Stimulated activated CD4-positive, alpha-beta T cell treated with anti-CD3 and anti-CD28 coated beads, TNF-alpha, amount 100 ng/mL, for 4 hours (primary cell): ENCODE results near the gene VPS9D1.
"Not testable (repeated sequence)": the region's sequence is repeated elsewhere in the genome, so short reads cannot be mapped to it uniquely, and the experiment has no call there.

Experiments used
- DNase-seq, 3 experiments: peaks; one replicate each; pipeline ENCODE4 v3.0.0-alpha.2; 2020; ENCODE audit warnings: low read depth in 3 of 3

Gene VPS9D1

GRCh38 chr16:89693931-89694783, 26.5 kb downstream of the VPS9D1 start:
- no peak for DNase-seq

DNA sequence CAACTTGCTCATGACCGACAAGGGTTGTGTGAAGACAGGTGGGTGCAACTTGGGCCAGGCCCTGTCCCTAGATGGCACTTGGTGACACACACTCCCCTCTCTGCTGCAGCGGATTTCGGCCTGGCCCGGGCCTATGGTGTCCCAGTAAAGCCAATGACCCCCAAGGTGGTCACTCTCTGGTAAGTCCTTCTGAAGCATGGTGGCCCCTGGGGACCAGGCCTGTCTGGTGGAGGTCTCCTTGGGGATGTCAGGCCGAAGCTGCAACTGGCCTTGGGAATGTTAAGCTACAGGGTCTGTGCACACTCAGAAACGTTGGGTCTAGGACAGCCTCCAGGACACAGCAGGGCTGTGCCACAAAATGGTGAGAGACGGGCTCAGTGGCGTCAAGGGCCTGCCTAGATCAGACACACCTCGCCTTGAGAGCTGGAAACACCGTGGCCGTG, 27.4 kb downstream of the VPS9D1 start:
- no peak for DNase-seq

GRCh38 chr16:89691986-89692569, 28.6 kb downstream of the VPS9D1 start:
- DNase-seq, result no peak

- DNase-seq, result no peak
Observed at GRCh38 chr16:89691231-89691985, 29.3 kb downstream of the VPS9D1 start.

DNA sequence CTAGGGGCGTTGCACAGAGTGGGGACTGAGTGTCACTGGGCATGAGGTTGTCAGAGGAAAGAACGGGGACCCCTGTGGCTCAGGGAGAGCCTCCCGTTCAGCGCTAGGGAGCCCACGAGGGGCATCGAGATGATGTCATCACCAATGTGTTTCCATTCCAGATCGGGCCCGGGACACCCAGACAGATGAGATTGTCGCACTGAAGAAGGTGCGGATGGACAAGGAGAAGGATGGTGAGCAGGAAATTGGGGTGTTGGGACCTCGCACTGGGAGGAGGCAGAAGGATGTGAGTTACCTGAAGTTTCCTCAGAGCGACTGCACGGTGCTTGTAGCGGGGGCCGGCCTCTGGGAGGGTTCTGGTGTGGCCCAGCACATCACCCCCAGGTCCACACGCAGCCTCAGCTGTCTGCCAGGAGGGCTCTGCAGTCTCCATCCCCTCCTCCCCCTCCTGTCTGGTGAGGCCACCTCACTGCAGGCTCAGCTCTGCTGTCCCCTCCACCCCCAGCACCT, 30.3 kb downstream of the VPS9D1 start:
- DNase-seq, result no peak

- DNase-seq, result not testable (repeated sequence)
Observed at GRCh38 chr16:89689621-89690020, 31.1 kb downstream of the VPS9D1 start.

DNA sequence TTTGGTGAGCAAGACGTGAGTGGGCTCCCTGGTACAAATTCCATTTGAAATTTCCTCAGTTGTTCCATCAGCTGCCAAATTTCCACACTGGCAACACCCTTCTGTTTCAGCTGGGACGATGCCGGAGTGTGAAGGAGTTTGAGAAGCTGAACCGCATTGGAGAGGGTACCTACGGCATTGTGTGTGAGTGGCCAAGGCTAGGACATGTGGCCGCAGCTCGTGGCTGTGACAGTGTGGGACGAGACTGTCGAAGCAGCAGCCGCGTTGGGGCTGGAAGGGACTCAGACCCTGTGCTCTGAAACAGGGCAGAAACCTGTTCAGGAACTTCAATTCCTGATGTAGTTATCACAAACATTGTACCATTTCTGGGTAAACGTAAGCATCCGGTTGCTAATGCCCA, 31.6 kb downstream of the VPS9D1 start:
- no peak for DNase-seq

DNA sequence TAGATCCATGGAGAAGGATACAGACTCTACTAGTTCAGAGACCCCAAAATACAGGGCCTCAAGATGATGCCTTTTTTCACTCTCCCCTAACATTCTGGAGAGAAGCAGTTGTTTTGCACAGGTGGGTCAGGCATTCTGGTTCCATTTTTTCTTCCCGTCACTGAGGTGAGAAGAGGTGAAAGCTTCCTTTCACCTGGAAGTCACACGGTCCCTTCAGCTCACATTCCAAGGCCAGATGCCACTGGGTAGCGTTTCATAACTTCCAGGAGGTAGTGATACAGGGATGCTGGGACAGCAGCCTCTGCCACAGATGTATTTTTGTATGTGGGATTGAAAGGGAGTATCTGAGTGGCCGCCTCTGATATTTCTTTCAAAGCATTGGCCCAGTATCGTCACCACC, 32.3 kb downstream of the VPS9D1 start:
- no peak for DNase-seq

DNA sequence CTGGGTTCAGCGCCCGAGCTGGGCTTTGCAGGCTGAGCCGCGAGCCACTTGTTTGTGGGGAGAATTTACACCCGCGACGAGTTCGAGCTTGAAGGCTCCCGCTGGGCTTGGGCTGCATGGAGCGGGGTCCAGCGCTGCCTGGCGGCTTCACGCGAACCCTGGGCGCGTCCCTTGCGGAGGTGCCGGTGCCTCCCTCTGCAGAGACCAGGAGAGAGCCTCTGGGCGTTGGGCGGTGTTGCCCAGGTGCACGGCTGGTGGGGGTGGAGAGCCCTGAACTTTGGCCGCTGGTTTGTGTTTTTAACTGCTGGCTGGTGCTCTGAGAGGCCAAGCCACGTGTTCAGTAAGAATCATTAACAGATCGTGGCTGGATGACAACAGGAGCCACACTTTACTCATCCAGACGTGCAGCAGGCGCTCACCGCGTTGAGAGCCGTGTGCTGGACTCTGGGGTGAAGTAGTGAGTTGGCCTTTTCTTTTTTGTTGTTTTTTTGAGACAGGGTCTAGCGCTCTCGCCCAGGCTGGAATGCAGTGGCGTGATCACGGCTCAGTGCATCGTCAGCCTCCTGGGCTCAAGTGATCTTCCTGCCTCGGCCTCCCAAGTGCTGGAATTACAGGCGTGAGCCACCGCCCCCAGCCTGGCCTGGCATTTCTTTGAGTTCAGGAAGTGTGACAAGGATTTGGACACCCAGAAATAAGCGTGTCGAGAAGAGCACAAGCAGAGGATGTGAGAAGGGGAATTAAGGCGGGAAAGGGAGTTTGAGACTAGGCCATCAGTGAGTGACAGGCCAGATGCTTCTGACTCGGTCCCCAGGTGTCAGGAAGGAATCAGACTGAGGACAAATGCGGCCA, 33.4 kb downstream of the VPS9D1 start:
- DNase-seq, result no peak

- peak; percentile 79 to 85 (median 85) for DNase-seq
Observed at GRCh38 chr16:89686520-89687091, 34.1 kb downstream of the VPS9D1 start, which contains the start of gene CDK10. Gene CDK10, plus strand, starts transcription at chr16:89686689. Its CDS starts 22 bp downstream, at chr16:89686711.

- no peak for DNase-seq
Observed at GRCh38 chr16:89685916-89686315, 34.8 kb downstream of the VPS9D1 start.

GRCh38 chr16:89678258-89678657, 42.4 kb downstream of the VPS9D1 start:
- no peak for DNase-seq

DNA sequence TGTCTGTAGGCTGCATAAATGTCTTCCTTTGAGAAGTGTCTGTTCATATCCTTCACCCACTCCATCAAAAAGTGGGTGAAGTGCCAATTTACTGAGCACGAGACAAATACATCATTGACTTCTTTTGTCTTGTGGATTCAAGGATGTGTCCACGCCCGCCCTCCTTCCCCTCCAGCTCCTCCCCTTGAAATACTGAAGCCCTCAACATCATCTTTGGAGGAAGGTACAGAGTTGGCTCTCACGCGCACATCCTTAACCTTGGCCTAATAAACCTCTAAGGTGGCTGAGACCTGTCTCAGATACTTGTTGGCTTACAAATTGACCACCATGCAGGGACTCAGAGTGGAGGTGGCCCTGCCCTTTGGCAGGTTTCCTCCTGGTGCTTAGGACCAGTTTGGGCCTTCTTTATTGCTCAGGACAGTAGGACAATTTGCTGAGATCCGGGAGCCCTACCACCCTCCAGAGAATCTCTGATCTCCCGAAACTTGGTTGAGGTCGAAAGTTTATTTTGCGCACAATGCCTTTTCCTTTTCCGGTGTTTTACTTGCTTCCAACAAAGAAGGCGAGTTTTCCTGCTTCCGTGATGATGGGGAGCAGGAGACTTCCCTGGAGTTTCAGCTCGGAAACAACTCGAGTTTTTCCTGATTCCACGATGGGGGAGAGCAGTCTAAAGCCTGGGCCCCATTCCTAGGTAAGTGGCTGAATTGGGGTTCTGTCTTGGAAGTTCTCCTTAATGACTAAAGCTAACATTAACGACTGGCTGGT, 48.3 kb downstream of the VPS9D1 start:
- no peak for DNase-seq

DNA sequence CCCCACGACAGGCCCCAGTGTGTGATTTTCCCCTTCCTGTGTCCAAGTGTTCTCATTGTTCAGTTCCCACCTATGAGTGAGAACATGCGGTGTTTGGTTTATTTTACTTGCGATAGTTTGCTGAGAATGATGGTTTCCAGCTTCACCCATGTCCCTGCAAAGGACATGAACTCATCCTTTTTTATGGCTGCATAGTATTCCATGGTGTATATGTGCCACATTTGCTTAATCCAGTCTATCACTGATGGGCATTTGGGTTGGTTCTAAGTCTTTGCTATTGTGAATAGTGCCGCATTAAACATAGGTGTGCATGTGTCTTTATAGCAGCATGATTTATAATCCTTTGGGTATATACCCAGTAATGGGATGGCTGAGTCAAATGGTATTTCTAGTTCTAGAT, 49.1 kb downstream of the VPS9D1 start:
- DNase-seq, result not testable (repeated sequence)

DNA sequence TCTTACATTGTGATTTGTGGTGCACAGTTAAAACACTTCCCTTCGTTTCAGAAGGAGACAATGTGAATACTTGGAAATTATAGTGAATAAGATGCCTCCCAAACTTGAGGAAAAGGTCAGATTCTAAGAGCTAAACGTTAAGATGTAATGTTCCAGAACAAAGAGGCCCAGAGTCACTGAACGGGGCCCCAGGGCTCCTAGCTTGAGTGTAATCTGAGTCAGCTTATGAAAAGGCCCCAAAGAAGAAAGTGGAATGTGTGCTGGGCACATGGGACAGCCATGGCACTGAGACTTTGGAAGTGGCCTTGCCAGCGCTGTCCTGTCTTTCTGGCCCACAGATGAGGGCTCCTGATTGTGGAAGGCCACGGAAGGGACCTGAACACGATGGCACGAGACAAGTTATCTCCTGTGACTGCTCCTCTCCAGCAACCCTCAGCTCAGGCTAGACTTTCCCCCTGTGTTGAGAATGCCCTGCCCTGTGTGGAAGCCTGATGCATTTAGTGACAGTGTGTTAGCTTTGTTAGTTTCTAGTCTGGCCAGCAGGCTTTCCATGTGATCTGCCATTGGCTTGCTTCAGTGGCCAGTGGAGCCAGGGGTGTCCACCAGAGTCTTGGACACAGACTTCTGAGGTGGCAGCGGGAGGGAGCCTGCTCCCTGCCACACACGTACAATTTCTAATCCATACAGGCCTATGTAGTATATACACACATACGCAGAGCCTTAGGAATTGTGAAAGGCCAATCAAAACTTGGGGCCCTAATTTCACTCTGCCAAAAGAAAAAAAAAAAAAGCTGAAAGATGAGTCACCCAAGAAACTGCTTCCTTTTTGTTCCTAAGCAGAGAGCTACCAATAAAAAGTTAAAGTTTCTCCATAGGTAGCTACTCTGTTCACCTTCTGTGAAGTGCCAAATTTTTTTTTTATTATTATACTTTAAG, 49.9 kb downstream of the VPS9D1 start:
- DNase-seq, result no peak

DNA sequence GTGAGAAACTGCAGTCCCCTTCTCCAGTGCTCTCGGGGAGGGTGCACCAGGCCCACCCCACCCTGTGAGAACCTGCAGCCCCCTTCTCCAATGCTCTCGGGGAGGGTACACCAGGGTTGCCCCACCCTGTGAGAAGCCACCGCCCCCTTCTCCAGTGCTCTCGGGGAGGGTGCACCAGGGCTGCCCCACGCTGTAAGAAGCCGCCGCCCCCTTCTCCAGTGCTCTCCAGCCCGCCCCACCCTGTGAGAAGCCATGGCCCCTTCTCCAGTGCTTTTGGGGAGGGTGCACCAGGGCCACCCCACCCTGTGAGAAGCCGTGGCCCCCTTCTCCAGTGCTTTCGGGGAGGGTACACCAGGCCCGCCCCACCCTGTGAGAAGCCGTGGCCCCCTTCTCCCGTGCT, 50.9 kb downstream of the VPS9D1 start:
- no peak for DNase-seq

- DNase-seq, result no peak
Observed at GRCh38 chr16:89668790-89669158, 51.9 kb downstream of the VPS9D1 start.

DNA sequence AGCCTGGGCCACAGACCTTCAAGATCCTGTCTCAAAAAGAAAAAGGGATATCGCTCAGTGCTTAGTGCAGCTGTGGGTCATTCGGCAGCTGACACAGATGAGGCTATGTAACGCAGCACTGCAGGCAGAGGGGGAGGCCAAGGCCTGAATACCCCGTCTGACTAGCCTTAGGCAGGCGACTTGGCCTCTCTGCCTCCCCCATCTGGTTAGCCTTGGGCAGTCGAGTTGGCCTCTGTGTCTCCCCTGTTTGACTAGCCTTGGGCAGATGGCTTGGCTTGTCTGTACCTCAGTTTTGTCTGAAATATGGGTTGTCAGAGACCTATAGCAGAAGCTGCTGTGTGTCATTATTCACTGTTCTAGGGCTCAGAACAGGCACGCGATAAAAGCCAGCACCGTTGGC, 53.1 kb downstream of the VPS9D1 start:
- no peak for DNase-seq

DNA sequence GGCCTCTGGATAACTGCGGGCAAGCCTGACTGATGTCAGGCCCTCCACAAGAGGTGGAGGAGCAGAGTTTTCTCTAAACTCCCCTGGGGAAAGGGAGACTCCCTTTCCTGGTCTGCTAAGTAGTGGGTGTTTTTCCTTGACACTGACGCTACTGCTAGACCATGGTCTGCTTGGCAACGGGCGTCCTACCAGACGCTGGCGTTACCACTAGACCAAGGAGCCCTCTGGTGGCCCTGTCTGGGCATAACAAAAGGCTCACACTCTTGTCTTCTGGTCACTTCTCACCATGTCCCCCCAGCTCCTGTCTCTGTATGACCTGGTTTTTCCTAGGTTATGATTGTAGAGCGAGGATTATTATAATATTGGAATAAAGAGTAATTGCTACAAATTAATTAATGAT, 53.7 kb downstream of the VPS9D1 start:
- not testable (repeated sequence) for DNase-seq
